NCI-H146 treated with DMSO at 0.1 percent for 48 hours (cell line): ENCODE measurements around the gene PPIB.

Source experiments
- DNase-seq: peaks from one replicate; lab custom pipeline; 2025; ENCODE audit not compliant: unreplicated experiment; lab: John Stamatoyannopoulos, UW

The PPIB gene

GRCh38 chr15:64162869-64163658 is at the start of gene PPIB:
Gene PPIB, minus strand, starts transcription at chr15:64163022. Its CDS starts 36 bp downstream, at chr15:64162986.
- peak; percentile 75 for DNase-seq

DNA sequence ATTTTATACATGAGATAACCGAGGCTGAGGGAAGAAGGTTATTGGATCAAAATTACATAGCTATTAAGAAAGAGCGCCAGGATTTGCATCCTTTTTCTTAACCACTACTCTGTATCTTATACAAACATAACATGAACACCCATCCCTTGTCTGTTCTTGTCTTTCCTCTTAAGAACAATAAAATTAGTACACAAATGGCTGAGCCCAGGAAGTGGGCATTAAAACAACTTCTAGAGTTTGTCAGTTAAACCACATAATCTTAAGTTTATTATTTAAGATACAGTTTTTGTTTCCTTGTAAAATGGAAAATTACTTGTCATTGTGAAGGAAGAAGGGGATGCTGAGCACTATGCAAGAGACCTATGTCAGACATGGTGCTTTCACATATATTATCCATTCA is 48.9 kb upstream of the PPIB start:
- no peak for DNase-seq

GRCh38 chr15:64210371-64210770 is 47.5 kb upstream of the PPIB start:
- no peak for DNase-seq

DNA sequence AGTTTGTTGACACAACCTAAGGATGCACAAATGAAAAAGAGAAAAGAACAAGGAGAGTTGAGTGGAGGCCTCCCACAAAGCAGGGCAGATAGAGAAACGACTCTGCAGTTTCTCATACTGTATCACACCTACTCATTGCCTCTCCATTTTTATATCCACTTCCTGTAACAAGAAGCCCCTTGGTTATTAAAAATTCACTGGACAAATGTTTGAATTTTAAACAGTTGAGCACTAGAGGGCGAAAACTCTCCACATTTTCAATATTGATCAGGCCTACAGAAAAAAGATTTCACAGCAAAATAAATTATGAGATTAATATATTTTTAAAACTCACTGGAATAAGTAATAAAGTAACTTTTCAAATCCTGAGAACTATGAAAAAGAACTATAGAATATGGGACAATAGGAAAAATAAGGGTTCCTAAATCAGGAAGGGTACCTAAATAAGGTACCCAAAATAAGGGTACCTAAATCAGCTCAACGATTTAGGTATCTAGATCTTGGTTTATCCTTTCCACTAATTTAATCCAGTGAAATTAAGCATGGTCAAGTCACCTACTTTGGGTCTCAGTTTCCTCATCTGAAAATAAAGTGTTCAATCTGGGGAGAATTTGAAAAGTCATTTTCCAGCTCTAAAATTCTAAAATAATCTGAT is 47.0 kb upstream of the PPIB start:
- DNase-seq, result peak; percentile 16

DNA sequence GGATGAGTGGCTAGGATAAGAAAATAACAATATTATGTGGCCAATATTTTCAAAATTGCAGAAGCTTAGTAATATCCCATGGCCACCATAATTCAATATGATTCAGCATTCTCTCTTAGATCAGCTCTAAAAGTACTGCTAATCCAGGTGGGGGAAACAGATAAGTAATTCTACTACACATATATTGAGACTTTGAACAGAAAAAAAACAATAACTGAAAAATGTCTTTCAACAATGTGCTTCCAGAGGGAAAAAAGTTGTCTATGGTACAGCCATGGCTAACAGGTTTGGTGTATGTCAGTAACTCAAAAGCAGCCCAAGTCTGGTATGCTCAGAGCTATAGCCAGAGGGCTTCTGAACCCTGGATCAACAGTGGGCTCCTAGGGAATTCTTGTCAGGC is 42.4 kb upstream of the PPIB start:
- no peak for DNase-seq

- DNase-seq, result no peak
These were observed 34.6 kb upstream of the PPIB start for GRCh38 chr15:64197425-64197824.

- no peak for DNase-seq
These were observed 31.1 kb upstream of the PPIB start for GRCh38 chr15:64193971-64194370.

DNA sequence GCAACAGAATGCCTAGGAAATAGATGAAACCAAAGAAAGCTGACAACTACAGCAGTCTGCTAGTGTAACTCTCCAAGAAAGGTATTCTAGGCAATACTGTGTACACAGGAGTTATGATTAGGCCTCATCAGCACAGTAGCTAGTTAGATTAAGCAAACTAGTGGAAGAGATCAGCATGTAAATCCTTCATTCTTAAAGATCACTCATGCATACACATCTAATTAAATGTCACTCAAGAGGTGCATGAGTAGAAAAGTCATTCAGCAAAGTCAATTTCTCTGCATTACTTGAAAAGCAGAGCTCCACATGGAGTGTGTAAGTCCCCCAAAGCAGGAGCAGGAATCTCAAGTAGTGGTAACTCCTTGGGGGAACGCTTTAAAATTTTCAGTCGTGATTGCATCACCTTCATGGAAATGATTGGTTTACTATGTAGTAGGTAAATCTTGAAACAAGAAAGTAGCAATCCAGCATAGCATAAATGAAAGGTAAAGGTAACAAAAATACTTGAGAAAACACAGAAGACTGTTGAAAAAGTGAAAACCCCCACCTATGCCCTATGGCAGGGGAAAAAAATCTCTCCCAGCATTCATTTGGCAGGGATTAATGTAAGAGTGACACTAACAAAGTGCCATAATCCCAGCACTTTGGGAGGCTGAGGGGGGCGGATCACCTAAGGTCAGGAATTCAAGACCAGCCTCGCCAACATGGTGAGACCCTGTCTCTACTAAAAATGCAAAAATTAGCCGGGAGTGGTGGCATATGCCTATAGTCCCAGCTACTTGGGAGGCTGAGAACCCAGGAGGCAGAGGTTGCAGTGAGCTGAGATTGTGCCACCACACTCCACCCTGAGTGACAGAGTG is 29.4 kb upstream of the PPIB start:
- no peak for DNase-seq

DNA sequence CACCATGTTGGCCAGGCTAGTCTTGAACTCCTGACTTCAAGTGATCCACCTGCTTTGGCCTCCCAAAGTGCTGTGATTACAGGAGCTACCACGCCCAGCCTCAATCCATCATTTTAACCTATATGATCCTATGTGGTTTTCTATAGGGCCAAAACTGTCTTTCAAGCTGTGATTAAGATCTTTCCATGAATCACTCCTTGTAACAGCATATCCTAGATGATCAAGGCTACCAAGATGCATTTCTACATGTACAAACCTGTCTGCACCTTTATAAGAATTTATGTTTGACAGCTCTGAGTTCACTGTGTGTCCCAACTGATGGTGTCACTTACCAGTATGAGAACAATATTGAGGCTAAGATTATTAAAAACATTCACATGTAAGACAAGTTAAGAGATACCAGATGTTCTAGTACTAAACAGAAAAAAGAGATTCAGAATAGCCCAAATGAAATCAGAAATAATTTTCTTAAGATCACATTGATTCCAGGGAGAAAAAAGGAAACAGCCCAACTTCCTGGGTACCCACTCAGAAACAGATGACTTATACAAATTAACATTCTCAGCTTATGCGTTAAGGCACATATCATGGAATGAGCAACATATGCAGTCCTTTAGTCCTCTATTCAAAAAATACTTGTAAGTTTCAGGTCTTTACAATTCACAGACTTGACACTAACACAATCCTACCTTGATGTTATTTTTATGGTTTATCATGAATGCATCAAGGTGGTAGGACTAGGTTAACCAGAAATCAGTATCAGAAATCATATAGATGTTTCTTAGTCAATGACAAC is 24.8 kb upstream of the PPIB start:
- DNase-seq, result no peak

DNA sequence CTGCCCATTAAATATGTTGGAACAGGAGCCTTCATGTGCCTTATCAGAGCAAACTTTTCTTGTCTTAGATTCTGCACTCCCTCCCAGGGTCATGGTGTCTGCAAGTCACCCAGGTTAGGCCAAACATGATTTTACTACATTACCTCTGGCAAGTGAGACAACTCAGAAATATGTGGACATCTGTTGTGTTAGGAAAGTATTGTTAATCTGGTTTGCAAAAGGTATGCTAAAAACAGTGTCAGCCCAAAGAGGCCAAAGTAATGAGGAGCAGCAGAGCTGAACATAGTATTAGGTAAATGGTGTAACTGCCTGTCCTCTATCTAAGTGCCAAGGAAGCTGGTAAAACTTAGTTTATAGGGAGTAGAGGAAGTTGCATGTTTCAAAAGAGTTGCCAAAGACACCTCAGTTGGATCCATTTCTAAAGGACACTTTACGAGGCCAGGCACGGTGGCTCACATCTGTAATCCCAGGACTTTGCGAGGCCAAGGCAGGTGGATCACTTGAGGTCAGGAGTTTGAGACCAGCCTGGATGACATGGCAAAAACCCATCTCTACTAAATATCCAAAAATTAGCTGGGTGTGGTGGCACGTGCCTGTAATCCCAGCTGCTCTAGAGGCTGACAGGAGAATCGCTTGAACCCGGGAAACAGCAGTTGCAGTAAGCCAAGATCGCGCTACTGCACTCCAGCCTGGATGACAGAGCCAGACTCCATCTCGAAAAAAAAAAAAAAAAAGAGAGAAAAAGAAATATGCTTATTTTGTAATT is 22.5 kb upstream of the PPIB start:
- no peak for DNase-seq

- no peak for DNase-seq
These were observed 20.1 kb upstream of the PPIB start for GRCh38 chr15:64182859-64183370.

DNA sequence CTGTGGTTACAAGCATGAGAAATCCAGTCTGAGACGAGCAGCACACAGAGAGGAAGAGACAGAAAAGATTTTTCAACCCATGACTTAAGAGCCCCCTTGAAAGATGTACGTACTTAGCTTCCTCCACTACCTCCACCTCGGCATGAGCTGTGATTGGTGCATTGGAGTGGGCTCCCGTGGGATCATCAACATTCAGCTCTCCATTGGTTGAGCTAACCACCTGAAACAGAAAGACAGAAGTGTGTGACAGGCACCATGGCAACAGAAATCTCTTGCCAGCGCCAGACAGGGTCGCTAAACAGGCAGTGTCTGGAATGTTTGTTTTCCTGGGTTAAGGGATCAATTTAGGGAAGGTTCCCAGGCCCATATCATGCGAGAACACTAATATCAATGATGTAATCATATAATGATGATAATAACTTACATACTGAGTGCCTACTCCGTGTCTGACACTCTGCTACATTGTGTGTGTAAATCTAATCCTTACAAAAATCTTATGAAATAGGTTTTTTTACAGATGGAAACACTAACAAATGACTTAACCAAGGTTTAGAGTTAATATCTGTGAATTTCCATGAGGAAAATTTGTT is 17.5 kb upstream of the PPIB start:
- DNase-seq, result no peak

DNA sequence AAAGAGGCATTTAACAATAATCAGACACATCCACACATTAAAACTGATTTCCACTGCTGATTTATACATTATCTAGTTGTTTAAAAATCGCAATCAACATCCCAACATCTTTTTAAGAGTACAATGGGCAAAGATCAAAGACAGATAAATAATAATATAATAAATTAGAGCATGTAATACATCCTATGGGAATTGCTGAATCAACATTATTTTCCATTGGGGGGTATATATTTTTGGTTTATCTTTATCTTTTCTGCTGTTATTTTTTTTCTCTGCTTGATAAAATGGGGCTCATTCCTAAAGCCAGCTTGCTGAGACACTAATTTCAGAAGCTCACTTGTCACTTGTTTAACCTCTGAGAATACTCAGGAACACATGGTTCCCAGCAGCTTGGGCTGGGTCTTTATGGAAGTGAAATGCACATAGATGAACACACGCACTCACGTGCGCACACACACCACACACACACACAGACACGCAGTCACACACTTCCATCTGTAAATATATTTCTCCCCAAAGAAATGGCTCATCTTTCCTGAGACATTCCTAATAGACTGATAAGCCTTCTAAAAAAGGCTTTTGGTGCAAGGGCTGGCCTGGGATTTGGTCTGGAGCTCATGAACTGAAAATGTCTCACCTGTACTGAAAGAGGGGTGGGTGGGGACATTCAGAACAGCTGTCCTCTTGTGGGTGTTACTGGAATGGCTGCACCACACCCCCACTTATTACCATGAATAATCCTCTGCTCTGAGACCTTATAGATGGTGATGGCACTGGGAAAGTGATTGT is 3.5 kb upstream of the PPIB start:
- no peak for DNase-seq

- no peak for DNase-seq
These were observed 1.6 kb upstream of the PPIB start for GRCh38 chr15:64164436-64164835.

GRCh38 chr15:64163659-64164362 is 989 bp upstream of the PPIB start:
- no peak for DNase-seq

GRCh38 chr15:64162478-64162868 is 349 bp downstream of the PPIB start:
- no peak for DNase-seq

DNA sequence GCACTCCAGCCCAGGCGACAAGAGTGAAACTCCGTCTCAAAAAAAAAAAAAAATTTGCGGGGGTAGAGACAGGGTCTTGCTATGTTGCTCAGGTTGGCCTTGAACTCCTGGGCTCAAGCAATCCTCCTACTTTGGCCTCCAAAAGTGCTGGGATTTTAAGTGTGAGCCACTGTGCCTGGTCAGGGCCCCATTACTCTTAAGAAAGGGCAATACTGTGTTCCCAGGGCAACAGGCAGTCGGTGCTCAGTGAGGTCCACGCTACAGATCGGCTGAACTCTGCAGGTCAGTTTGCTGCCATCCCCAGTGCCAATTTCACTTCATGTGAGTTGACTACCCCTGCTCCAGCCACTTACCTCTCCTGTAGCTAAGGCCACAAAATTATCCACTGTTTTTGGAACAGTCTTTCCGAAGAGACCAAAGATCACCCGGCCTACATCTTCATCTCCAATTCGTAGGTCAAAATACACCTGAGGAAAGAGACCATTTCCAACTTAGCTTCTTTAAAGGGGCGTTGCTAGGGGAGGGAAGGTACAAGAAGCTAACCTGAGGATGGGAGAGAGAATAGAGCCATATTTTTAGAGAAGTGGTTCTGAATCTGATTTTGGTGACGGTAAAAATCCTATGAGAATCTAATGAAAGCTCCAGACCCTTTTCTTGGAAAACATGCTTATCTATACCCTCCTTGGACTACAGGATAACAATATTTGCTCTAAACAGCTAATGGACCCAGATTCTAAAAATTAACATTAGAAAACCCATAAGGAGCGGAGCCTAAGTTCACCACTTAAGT is 939 bp downstream of the PPIB start:
- DNase-seq, result no peak
